GM21367 (cell line): ENCODE data around the gene RAN.
"Not testable (repeated sequence)": the region's sequence is repeated elsewhere in the genome, so short reads cannot be mapped to it uniquely, and the experiment has no call there.

ENCODE experiments used
- ATAC-seq: cut with Tn5 transposase; IDR thresholded peaks from one replicate; pipeline ENCODE4 v1.9.1; 2021; ENCODE audit not compliant: unreplicated experiment

The RAN gene

GRCh38 chr12:130871286-130872178 lies at the start of gene RAN:
RAN (plus strand) TSS chr12:130872066; CDS start chr12:130872594, 528 bp downstream.
- peak; percentile 64 for ATAC-seq

GRCh38 chr12:130825771-130826150 lies 46.1 kb upstream of the RAN start:
- ATAC-seq, result no peak

GRCh38 chr12:130826151-130826801 lies 45.6 kb upstream of the RAN start:
- no peak for ATAC-seq

GRCh38 chr12:130827432-130827831 lies 44.4 kb upstream of the RAN start:
- ATAC-seq, result no peak

GRCh38 chr12:130828895-130829294 lies 43.0 kb upstream of the RAN start:
- no peak for ATAC-seq

GRCh38 chr12:130829391-130830245 lies 42.2 kb upstream of the RAN start:
- no peak for ATAC-seq

GRCh38 chr12:130830246-130830551 lies 41.7 kb upstream of the RAN start:
- no peak for ATAC-seq

- ATAC-seq, result no peak
Measured at GRCh38 chr12:130831246-130831645, 40.6 kb upstream of the RAN start.

GRCh38 chr12:130831876-130832405 lies 39.9 kb upstream of the RAN start:
- no peak for ATAC-seq

GRCh38 chr12:130832561-130833209 lies 39.2 kb upstream of the RAN start:
- no peak for ATAC-seq

- no peak for ATAC-seq
Measured at GRCh38 chr12:130835011-130835410, 36.9 kb upstream of the RAN start.

- ATAC-seq, result no peak
Measured at GRCh38 chr12:130835436-130835835, 36.4 kb upstream of the RAN start.

- peak; percentile 28 for ATAC-seq
Measured at GRCh38 chr12:130838284-130838950, 33.4 kb upstream of the RAN start.

- peak; percentile 81 for ATAC-seq
Measured at GRCh38 chr12:130838951-130839769, 32.7 kb upstream of the RAN start, which contains the start of gene STX2. STX2 (minus strand) TSS chr12:130839250; CDS start chr12:130839099, 151 bp downstream.

- ATAC-seq, result no peak
Measured at GRCh38 chr12:130839770-130840404, 32.0 kb upstream of the RAN start.

GRCh38 chr12:130846369-130846768 lies 25.5 kb upstream of the RAN start:
- no peak for ATAC-seq

GRCh38 chr12:130847112-130847511 lies 24.8 kb upstream of the RAN start:
- ATAC-seq, result no peak

- ATAC-seq, result not testable (repeated sequence)
Measured at GRCh38 chr12:130848105-130848504, 23.8 kb upstream of the RAN start.
